ENCODE data around the gene CD22. TPM values are rescaled to one million over a fixed set of nuclear protein-coding genes. Genes with fewer than 3 reads are reported as not detected.

Gene CD22
- total RNA-seq, 1 experiment from 2014 or later = not detected

DNA sequence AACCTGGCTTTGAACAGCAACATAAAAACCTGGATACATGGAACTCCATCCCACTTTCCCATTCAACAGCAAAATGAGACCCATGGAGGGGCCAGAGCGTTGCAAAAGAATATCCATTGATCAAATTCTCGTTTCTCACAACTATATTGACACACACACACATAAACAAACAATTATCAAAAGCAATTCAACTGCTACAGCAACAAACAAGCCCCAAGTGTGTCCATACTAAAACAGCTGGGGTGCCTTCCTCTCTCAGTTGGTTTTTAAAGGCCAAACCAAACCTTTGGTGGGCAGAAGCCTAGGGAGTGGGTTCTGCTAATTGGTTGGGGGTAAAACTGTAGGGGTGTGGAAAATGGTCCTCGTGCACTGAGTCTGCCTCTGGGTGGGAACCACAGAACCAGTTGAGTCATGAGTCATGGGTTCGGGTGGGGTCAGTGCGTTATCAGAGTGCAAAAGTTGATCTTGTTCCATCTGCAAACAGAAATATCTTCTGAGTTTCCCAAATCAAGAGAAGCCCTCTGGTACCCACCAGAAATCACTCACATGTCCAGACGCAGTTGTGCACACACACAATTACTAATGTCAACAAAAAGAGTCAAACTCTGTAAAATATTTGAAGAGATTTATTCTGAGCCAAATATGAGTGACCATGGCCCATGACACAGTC is 60.3 kb downstream of the CD22 start:
- no peak for DNase-seq
- H4K8ac ChIP-seq (replicated peaks; ENCODE audit: insufficient read length, low read depth, low read length) = no peak overlapping the region
- H3K4me3 Mint-ChIP-seq = no peak overlapping the region
- H2AK5ac ChIP-seq (ENCODE audit: insufficient read length, low read length) = no peak overlapping the region
- no peak overlapping the region for H3K14ac ChIP-seq (ENCODE audit: insufficient read depth, low read length)
- no peak overlapping the region for H3T11ph ChIP-seq (ENCODE audit: low read length)
- TF ChIP-seq, protein P1, sequence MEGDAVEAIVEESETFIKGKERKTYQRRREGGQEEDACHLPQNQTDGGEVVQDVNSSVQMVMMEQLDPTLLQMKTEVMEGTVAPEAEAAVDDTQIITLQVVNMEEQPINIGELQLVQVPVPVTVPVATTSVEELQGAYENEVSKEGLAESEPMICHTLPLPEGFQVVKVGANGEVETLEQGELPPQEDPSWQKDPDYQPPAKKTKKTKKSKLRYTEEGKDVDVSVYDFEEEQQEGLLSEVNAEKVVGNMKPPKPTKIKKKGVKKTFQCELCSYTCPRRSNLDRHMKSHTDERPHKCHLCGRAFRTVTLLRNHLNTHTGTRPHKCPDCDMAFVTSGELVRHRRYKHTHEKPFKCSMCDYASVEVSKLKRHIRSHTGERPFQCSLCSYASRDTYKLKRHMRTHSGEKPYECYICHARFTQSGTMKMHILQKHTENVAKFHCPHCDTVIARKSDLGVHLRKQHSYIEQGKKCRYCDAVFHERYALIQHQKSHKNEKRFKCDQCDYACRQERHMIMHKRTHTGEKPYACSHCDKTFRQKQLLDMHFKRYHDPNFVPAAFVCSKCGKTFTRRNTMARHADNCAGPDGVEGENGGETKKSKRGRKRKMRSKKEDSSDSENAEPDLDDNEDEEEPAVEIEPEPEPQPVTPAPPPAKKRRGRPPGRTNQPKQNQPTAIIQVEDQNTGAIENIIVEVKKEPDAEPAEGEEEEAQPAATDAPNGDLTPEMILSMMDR (conservative IDR thresholded peaks at IDR 0.05) = no peak
- H2BK15ac ChIP-seq (ENCODE audit: low read depth, low read length) = no peak overlapping the region
- H3K27me3 Mint-ChIP-seq (ENCODE audit: low read depth) = no peaks in the 10 kb centered on the region; the same call in 1 of the 2 replicates
- peaks cover 32 to 46% of the 10 kb centered on the region in 2 experiments for H3K9me3 Mint-ChIP-seq
- no peak overlapping the region for H2BK20ac ChIP-seq (ENCODE audit: low read depth, low read length, poor library complexity, severe bottlenecking)
- H3K56ac ChIP-seq (ENCODE audit: insufficient read length, low read depth, low read length) = no peak overlapping the region
- no peak overlapping the region for H2AFZ ChIP-seq (ENCODE audit: low read length)
- H4K91ac ChIP-seq (ENCODE audit: insufficient read length, low read depth, low read length) = no peak overlapping the region
- WGBS (ENCODE audit: extremely low coverage, insufficient read length, low lambda C conversion rate) = no CpG with 5 or more reads among the region's 6 CpGs
- H3K79me1 ChIP-seq (ENCODE audit: insufficient read depth, low read depth, low read length, poor library complexity, severe bottlenecking) = no peaks in the 10 kb centered on the region
- H4K20me1 ChIP-seq (ENCODE audit: control insufficient read depth, insufficient read depth, insufficient read length) = no peaks in the 10 kb centered on the region
- H2BK12ac ChIP-seq (ENCODE audit: insufficient read length, low read depth, low read length) = no peak overlapping the region
- no peak overlapping the region for H3K9ac ChIP-seq (ENCODE audit: extremely low read depth, insufficient read length, low read length)
- no peak overlapping the region for H3K27ac Mint-ChIP-seq
- no peaks in the 10 kb centered on the region for H3K27me3 ChIP-seq (ENCODE audit: insufficient read depth, low read length)
- H4K5ac ChIP-seq (ENCODE audit: insufficient read length, low read depth, low read length) = no peak overlapping the region
- H3K27ac ChIP-seq (ENCODE audit: insufficient read length, low read depth, low read length) = no peak overlapping the region
- no peaks in the 10 kb centered on the region for H3K23me2 ChIP-seq (ENCODE audit: insufficient read length, low read depth, low read length, poor library complexity, severe bottlenecking)
- H3K79me2 ChIP-seq (ENCODE audit: insufficient read depth, low read length) = no peaks in the 10 kb centered on the region
- no peak overlapping the region for H2BK120ac ChIP-seq (ENCODE audit: low read depth, low read length, poor library complexity, severe bottlenecking)
- H3K4ac ChIP-seq (ENCODE audit: low read depth, low read length) = no peak overlapping the region
- H3K18ac ChIP-seq (ENCODE audit: insufficient read length, low read depth, low read length) = no peak overlapping the region
- peaks cover 11% of the 10 kb centered on the region for H3K9me3 ChIP-seq (ENCODE audit: control insufficient read depth, low read depth, low read length)
- H3K36me3 Mint-ChIP-seq (ENCODE audit: insufficient read depth in 1 of 3, low read depth in 3 of 3) = peaks cover 5 to 9% (median 9%) of the 10 kb centered on the region in 3 experiments
- H3K23ac ChIP-seq (ENCODE audit: insufficient read length, low read depth, low read length) = no peak overlapping the region
- H3K4me1 ChIP-seq (ENCODE audit: insufficient read depth, low read length) = no peaks in the 10 kb centered on the region
- H3K4me2 ChIP-seq (ENCODE audit: insufficient read depth, insufficient read length, low read length) = no peak overlapping the region
- H3K4me1 Mint-ChIP-seq = peaks cover 4% of the 10 kb centered on the region in 2 experiments; a peak in 2 of 4 replicates
- H2BK5ac ChIP-seq (ENCODE audit: insufficient read length, low read length) = no peak overlapping the region

All from H9 (cell line).